Type B pancreatic cell (in vitro differentiated cells): ENCODE measurements around the gene DPM3. TPM values are rescaled to one million over a fixed set of nuclear protein-coding genes. Genes with fewer than 3 reads are reported as not detected.

ENCODE experiments used
- DNase-seq: peaks from one replicate; pipeline ENCODE4 v3.0.0; 2021; ENCODE audit warnings: mixed read lengths; ENCODE audit not compliant: unreplicated experiment; ENCODE audit errors: extremely low spot score
- H3K27ac Mint-ChIP-seq: 2 replicates; pipeline ENCODE4 v1.8.0; 2021; ENCODE audit warnings: mild to moderate bottlenecking, mixed read lengths
- H3K27me3 Mint-ChIP-seq: 2 replicates; pipeline ENCODE4 v1.8.0; 2021; ENCODE audit warnings: mixed read lengths
- H3K36me3 Mint-ChIP-seq: 2 replicates; pipeline ENCODE4 v1.8.0; 2021; ENCODE audit warnings: mixed read lengths
- H3K4me1 Mint-ChIP-seq: one replicate; pipeline ENCODE4 v1.8.0; 2021; ENCODE audit warnings: mixed read lengths; ENCODE audit not compliant: unreplicated experiment
- H3K4me3 Mint-ChIP-seq: 2 replicates; pipeline ENCODE4 v1.8.0; 2021; ENCODE audit warnings: mild to moderate bottlenecking, mixed read lengths
- H3K9me3 Mint-ChIP-seq: 2 replicates; pipeline ENCODE4 v1.8.0; 2021; ENCODE audit warnings: mixed read lengths
- total RNA-seq: library from RNA; stranded (reverse); gene quantifications from 2 replicates; pipeline ENCODE4 v1.2.1, GENCODE V29; 2021; ENCODE audit warnings: low replicate concordance
- TF ChIP-seq, protein P1 (sequence below): fragments of 200-600 bp; sonication (generic); conservative IDR thresholded peaks from 2 replicates; pipeline ENCODE4 v1.5.0; 2021; ENCODE audit warnings: antibody characterized with exemption, mild to moderate bottlenecking

DPM3 gene
- total RNA-seq, 1 donor from 2014 or later, result 75.3 TPM

DNA sequence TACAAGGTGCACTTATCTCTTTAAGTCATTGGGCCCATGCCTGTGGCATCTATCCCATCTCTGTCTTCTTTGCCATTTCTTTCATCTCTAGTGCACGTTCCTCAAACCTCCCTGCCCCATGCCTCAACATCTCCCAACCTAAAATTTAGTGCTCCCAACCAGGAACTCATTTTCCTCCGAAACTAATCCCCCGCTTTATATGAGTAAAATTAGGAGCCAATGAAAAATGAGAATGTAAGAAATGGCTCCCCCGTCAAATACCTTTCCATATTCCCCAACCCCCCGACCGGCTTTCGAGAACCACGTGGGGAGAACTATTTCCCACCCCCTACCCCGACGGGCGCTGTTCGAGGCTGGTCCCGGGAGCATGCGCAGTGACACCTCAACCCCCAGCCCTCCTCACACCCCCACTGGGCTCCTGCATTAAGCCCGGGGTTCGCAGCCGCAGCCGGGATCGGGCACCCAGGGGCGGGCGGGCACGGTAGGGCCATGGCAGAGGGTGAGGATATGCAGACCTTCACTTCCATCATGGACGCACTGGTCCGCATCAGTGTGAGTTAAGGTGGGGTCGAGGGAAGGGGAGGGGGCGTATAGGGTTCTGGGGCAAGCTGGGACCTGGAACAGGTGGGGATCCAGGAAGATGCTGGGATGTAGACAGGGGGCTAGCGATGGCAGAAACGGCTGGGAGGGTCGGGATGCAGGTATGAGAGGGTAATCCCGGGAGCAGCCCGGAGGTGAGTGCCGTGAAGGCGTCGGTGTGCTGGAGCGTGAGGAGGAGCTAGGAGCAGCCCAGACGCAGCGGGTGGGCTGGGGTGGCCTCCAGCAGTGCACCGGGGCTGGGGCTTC lies 33.4 kb upstream of the DPM3 start, which contains the start of gene TRIM46:
Gene TRIM46 (plus strand): TSS at position 372 of the 846 bp plus-strand sequence. CDS start 118 bp downstream, at position 490.
- Mint-ChIP-seq H3K9me3 (no peaks in the 10 kb centered on the region), H3K4me1 (peaks cover 23% of the 10 kb centered on the region), H3K27ac (peak within 1 kb of the TSS; percentile 99), H3K36me3 (peaks cover 10% of the 10 kb centered on the region), H3K27me3 (peaks cover 3% of the 10 kb centered on the region), H3K4me3 (peak within 1 kb of the TSS; percentile 100)
- TF ChIP-seq, protein P1, sequence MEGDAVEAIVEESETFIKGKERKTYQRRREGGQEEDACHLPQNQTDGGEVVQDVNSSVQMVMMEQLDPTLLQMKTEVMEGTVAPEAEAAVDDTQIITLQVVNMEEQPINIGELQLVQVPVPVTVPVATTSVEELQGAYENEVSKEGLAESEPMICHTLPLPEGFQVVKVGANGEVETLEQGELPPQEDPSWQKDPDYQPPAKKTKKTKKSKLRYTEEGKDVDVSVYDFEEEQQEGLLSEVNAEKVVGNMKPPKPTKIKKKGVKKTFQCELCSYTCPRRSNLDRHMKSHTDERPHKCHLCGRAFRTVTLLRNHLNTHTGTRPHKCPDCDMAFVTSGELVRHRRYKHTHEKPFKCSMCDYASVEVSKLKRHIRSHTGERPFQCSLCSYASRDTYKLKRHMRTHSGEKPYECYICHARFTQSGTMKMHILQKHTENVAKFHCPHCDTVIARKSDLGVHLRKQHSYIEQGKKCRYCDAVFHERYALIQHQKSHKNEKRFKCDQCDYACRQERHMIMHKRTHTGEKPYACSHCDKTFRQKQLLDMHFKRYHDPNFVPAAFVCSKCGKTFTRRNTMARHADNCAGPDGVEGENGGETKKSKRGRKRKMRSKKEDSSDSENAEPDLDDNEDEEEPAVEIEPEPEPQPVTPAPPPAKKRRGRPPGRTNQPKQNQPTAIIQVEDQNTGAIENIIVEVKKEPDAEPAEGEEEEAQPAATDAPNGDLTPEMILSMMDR, result peak; percentile 55
- DNase-seq, result peak; percentile 72

GRCh38 chr1:155172732-155173477 lies 32.6 kb upstream of the DPM3 start, which contains the start of gene KRTCAP2:
TSS of gene KRTCAP2 (minus strand) at chr1:155173304. CDS start at chr1:155173224, 80 bp downstream.
- Mint-ChIP-seq H3K27me3 (peaks cover 3% of the 10 kb centered on the region), H3K4me3 (peak within 1 kb of the TSS; percentile 100), H3K27ac (peak within 1 kb of the TSS; percentile 99), H3K36me3 (peaks cover 10% of the 10 kb centered on the region), H3K9me3 (no peaks in the 10 kb centered on the region), H3K4me1 (peaks cover 24% of the 10 kb centered on the region)
- peak; percentile 96 for DNase-seq
- TF ChIP-seq, protein P1, result peak; percentile 98

- DNase-seq, result peak; percentile 16
- TF ChIP-seq, protein P1, result no peak
- Mint-ChIP-seq H3K4me3 (peak overlapping the region; percentile 100), H3K4me1 (peaks cover 30% of the 10 kb centered on the region), H3K9me3 (no peaks in the 10 kb centered on the region), H3K36me3 (peaks cover 10% of the 10 kb centered on the region), H3K27me3 (peaks cover 7% of the 10 kb centered on the region), H3K27ac (peak overlapping the region; percentile 99)
These were observed 31.8 kb upstream of the DPM3 start for GRCh38 chr1:155171836-155172731.

GRCh38 chr1:155170806-155171205 lies 30.5 kb upstream of the DPM3 start:
- H3K27ac Mint-ChIP-seq, result no peak overlapping the region
- no peaks in the 10 kb centered on the region for H3K9me3 Mint-ChIP-seq
- H3K27me3 Mint-ChIP-seq, result peaks cover 7% of the 10 kb centered on the region
- peak; percentile 31 for DNase-seq
- TF ChIP-seq, protein P1, result no peak
- no peak overlapping the region for H3K4me3 Mint-ChIP-seq
- H3K4me1 Mint-ChIP-seq, result peaks cover 23% of the 10 kb centered on the region
- H3K36me3 Mint-ChIP-seq, result peaks cover 10% of the 10 kb centered on the region
